ENCODE measurements around the gene KCNQ4.

DNA sequence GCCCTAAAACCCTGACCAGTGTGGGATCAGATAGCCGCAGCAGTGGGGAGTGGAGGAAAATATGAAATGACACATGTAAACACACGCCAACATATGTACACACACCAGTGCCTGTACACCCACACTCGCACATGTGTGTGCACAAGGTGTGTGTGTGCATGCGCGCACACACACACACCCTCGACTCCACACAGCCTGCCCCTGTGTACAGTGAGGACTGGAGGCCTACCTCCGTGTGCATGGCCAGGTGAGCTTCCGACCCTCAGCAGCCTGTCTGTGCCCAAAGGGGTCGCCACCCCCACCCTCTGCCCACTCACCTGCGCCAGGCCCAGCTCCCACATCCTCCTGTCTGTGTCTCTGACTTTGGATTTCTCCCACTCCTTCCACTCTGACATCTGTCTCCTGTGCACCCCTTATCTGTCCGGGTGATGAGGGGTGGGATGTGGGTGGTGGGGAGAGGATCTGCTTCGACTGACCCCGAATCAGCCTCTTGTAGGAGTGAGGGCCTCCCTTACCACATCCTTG is 46.9 kb downstream of the KCNQ4 start:
- no peak for TF ChIP-seq POLR2A (IDR thresholded peaks at IDR 0.05; ENCODE audit: low read depth, low read length)
- TF ChIP-seq TAF1 (IDR thresholded peaks at IDR 0.05; ENCODE audit: low read depth, low read length), result no peak
- TF ChIP-seq POLR2AphosphoS5 (IDR thresholded peaks at IDR 0.05; ENCODE audit: low read depth, low read length), result no peak
- TF ChIP-seq SPI1 (IDR thresholded peaks at IDR 0.05; ENCODE audit: low read depth, low read length), result no peak
- no peak for TF ChIP-seq PAX5 (IDR thresholded peaks at IDR 0.05; ENCODE audit: insufficient read depth, low read length, severe bottlenecking)
- TF ChIP-seq POU2F2 (IDR thresholded peaks at IDR 0.05; ENCODE audit: low read depth, low read length), result no peak
